Gastrocnemius medialis (tissue), 4 donors: ENCODE measurements around the gene GPATCH2. TPM values are rescaled to one million over a fixed set of nuclear protein-coding genes. Genes with fewer than 3 reads are reported as not detected.

Experiments
- ATAC-seq, 2 donors: fragments of 150-250 bp; one replicate each; pipeline ENCODE4 v1.9.1; 2016
- DNase-seq, 2 donors: peaks; one replicate each; pipeline ENCODE4 v3.0.0-alpha.2; 2019
- H3K27ac ChIP-seq, 4 donors: fragments of 200-600 bp; sonication (generic); 1 replicate in 1 of 4; 2 replicates in 3 of 4; pipeline ENCODE4 v1.5.1; 2016 to 2018; ENCODE audit warnings: mild to moderate bottlenecking in 2 of 4, moderate library complexity in 1 of 4
- H3K27me3 ChIP-seq, 3 donors: fragments of 200-600 bp; sonication (generic) in 2 of 3; 1 replicate in 1 of 3; 2 replicates in 2 of 3; pipeline versions ENCODE4 v1.5.1 to v1.6.0; 2016 to 2019; ENCODE audit warnings: mild to moderate bottlenecking in 1 of 3, moderate library complexity in 1 of 3
- H3K36me3 ChIP-seq, 2 donors: fragments of 200-600 bp; sonication (generic) in 1 of 2; one replicate each; pipeline ENCODE4 v1.5.1; 2017 to 2018
- H3K4me1 ChIP-seq, 2 donors: fragments of 200-600 bp; sonication (generic) in 1 of 2; one replicate each; pipeline ENCODE4 v1.5.1; 2016 to 2017; ENCODE audit warnings: mild to moderate bottlenecking in 2 of 2
- H3K4me3 ChIP-seq, 4 donors: fragments of 200-600 bp; sonication (generic) in 3 of 4; 1 replicate in 1 of 4; 2 replicates in 3 of 4; pipeline ENCODE4 v1.5.1; 2016 to 2019; ENCODE audit warnings: mild to moderate bottlenecking in 2 of 4
- H3K9me3 ChIP-seq, 3 donors: fragments of 200-600 bp; sonication (generic) in 2 of 3; 1 replicate in 1 of 3; 2 replicates in 2 of 3; pipeline ENCODE4 v1.5.1; 2016 to 2019
- CTCF ChIP-seq, 5 experiments: fragments of 450-650 bp in 3 of 5; fragments of 200-600 bp in 2 of 5; sonication (generic) in 2 of 5; IDR thresholded peaks in 4 of 5; conservative IDR thresholded peaks in 1 of 5; 1 replicate in 4 of 5; 2 replicates in 1 of 5; pipeline ENCODE4 v1.5.1; 2016 to 2019; ENCODE audit warnings: antibody characterized with exemption in 5 of 5, mild to moderate bottlenecking in 3 of 5, moderate library complexity in 3 of 5
- POLR2A ChIP-seq, 2 donors: fragments of 450-650 bp; IDR thresholded peaks; one replicate each; pipeline ENCODE4 v1.6.1; 2017; ENCODE audit warnings: antibody characterized with exemption in 2 of 2, mild to moderate bottlenecking in 2 of 2, moderate library complexity in 2 of 2
- in situ Hi-C, 4 donors: fragments of 200-750 bp; cut with MboI; loops; one replicate each; pipeline versions ENCODE4 v1.15.0 to v1.8.0; 2017; ENCODE audit warnings: low sequenced_read_pairs in 4 of 4
- intact Hi-C: fragments of 100-400 bp; cut with DNase I; formaldehyde crosslinking; loops from one replicate; pipeline ENCODE4 v1.15.1; 2023; ENCODE audit warnings: low total_unique reads
- total RNA-seq, 4 donors: library from RNA; depleted of rRNA; stranded (reverse); fragments of >200 nt; gene quantifications; one replicate each; pipeline versions ENCODE4 v1.1.0 to v1.2.3, GENCODE V29; 2016

GPATCH2 gene
- total RNA-seq, 4 donors from 2014 or later, result 3.6 to 9.3 (median 6.9) TPM

- no peaks in the 10 kb centered on the region for H3K36me3 ChIP-seq
- intact Hi-C loops, result no loop called here
- no peak overlapping the region for H3K4me3 ChIP-seq
- DNase-seq (no peak), ATAC-seq (no peak)
- no peaks in the 10 kb centered on the region for H3K9me3 ChIP-seq
- no peaks in the 10 kb centered on the region for H3K27me3 ChIP-seq
- H3K4me1 ChIP-seq, result no peaks in the 10 kb centered on the region
- in situ Hi-C loops, result no loop called here
- no peak overlapping the region for H3K27ac ChIP-seq
- TF ChIP-seq CTCF (IDR thresholded peaks at IDR 0.05 in 4 of 5, conservative IDR thresholded peaks at IDR 0.05 in 1 of 5) (no peak), POLR2A (IDR thresholded peaks at IDR 0.05) (no peak)
Observed at GRCh38 chr1:217417363-217417762, 213.5 kb downstream of the GPATCH2 start.

GRCh38 chr1:217407534-217408001 is 223.3 kb downstream of the GPATCH2 start:
- in situ Hi-C loops (no loop called here), intact Hi-C loops (no loop called here)
- TF ChIP-seq POLR2A (IDR thresholded peaks at IDR 0.05) (no peak), CTCF (IDR thresholded peaks at IDR 0.05 in 4 of 5, conservative IDR thresholded peaks at IDR 0.05 in 1 of 5) (no peak)
- H3K36me3 ChIP-seq, result no peaks in the 10 kb centered on the region
- no peaks in the 10 kb centered on the region for H3K4me1 ChIP-seq
- no peaks in the 10 kb centered on the region for H3K9me3 ChIP-seq
- no peak overlapping the region for H3K27ac ChIP-seq
- DNase-seq (no peak), ATAC-seq (no peak)
- H3K4me3 ChIP-seq, result no peak overlapping the region
- H3K27me3 ChIP-seq, result no peaks in the 10 kb centered on the region

- in situ Hi-C loops, result no loop called here
Observed at GRCh38 chr1:217403026-217403720, 227.7 kb downstream of the GPATCH2 start.

GRCh38 chr1:217402301-217402700 is 228.6 kb downstream of the GPATCH2 start:
- Histone ChIP-seq H3K27me3 (no peaks in the 10 kb centered on the region), H3K36me3 (no peaks in the 10 kb centered on the region), H3K27ac (no peak overlapping the region), H3K4me3 (no peak overlapping the region), H3K4me1 (no peaks in the 10 kb centered on the region), H3K9me3 (no peaks in the 10 kb centered on the region)
- no peak for DNase-seq
- in situ Hi-C loops, result no loop called here
- intact Hi-C loops, result no loop called here
- no peak for ATAC-seq
- TF ChIP-seq CTCF (IDR thresholded peaks at IDR 0.05 in 4 of 5, conservative IDR thresholded peaks at IDR 0.05 in 1 of 5), result no peak
- no peak for TF ChIP-seq POLR2A (IDR thresholded peaks at IDR 0.05)

More at GRCh38 chr1:217403026-217403720, 227.7 kb downstream of the GPATCH2 start:
- no peaks in the 10 kb centered on the region for H3K9me3 ChIP-seq
- no peaks in the 10 kb centered on the region for H3K27me3 ChIP-seq
- TF ChIP-seq CTCF (IDR thresholded peaks at IDR 0.05 in 4 of 5, conservative IDR thresholded peaks at IDR 0.05 in 1 of 5), result no peak
- TF ChIP-seq POLR2A (IDR thresholded peaks at IDR 0.05), result no peak
- no peak overlapping the region for H3K4me3 ChIP-seq
- no peak for ATAC-seq
- no peak for DNase-seq
- no peak overlapping the region for H3K27ac ChIP-seq
- H3K36me3 ChIP-seq, result no peaks in the 10 kb centered on the region
- H3K4me1 ChIP-seq, result no peaks in the 10 kb centered on the region
- intact Hi-C loops, result no loop called here
